ENCODE results near the gene AGPAT1. TPM values are rescaled to one million over a fixed set of nuclear protein-coding genes. Genes with fewer than 3 reads are reported as not detected.

AGPAT1 gene, protein sequence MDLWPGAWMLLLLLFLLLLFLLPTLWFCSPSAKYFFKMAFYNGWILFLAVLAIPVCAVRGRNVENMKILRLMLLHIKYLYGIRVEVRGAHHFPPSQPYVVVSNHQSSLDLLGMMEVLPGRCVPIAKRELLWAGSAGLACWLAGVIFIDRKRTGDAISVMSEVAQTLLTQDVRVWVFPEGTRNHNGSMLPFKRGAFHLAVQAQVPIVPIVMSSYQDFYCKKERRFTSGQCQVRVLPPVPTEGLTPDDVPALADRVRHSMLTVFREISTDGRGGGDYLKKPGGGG
- total RNA-seq, result 9.4 and 11.3 TPM in 2 replicates

DNA sequence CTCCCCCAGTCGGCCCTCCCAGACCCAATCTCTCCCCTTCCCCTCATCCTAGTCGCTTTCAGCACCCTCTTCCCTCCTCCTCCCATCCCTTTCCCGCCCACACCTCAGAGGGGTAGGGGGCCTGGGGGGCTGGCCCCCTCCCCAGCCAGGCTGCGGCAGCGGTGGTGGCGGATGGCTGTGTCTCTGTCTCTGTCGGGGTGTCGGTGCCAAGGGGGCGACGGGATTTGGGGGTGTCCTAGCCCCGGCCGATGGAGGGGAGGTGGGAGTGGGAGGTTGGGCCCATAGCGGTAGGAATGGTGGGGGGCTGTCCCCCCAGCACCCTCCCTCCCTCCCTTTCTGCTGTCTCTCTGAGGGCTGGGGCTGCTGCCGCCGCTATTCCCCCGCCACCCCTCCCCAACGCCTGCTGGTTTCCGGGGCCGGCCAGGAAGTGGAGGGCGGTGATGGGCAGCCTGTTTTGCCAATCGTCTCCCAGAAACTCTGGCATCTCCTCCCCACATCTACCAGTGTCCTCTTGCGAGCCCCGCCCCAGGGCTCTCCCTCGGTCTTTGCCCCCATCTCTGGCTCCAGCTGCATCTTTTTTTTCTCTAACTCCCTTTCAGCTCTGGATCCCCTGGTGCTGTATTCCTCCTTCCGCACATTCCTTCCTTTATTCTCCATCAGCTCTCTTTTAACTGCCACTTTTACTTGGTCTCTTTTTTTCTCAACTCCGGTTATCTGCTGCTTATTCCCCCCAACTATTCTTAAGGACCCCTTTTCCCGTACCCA is at the start of gene AGPAT1:
AGPAT1 (minus strand) TSS at position 374 of the 765 bp plus-strand sequence. CDS start 4,588 bp downstream, outside the sequence.

DNA sequence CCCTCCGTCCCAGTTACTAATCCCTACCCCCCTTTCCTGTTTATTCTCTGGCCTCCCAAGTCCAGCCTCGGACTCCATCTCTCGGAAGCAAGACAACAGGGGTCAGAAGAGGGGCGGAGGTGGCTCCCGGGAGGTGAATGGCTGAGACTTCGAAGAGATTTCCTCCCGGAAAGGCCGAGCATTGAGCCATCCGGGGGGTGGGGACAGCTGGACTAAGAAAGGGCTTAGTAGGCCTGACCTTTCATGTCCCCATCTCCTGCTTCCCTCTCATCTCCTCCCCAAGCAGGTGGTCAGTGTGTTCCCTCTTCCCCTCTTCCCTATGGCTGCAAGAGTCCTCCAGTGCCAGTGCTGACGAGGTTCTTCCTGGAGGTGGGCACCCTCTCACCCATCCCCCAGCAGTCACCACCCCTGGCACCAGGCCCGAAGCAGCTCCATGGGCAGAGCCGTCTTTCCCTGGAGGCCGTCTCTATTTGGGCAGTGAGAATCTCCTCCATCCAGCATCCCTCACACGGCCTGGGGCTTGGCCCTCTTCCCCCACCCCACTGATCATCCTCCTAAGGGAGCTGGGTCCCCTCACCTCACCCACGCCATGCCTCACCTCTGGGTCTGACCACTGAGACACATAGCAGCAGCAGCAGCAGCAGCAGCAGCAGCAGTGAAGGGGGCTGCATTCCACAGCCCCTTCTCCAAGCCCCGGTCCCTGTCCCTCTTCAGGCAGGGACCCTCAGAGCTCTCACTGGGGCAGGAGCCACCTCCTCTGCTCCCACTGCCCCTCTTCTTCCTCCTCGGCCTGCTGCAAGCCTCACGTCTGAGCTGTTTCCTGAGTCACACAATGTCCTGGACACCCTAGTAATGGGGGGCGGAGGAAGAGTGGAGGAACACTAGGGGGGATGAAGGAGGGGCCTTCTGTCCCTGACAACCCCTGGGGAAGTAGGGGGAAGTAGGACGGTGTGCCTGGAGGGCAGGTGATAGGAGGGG is 47.7 kb upstream of the AGPAT1 start, which contains the start of gene NOTCH4:
NOTCH4 (minus strand) TSS at position 810 of the 978 bp plus-strand sequence; CDS start at position 671, 139 bp downstream.

DNA sequence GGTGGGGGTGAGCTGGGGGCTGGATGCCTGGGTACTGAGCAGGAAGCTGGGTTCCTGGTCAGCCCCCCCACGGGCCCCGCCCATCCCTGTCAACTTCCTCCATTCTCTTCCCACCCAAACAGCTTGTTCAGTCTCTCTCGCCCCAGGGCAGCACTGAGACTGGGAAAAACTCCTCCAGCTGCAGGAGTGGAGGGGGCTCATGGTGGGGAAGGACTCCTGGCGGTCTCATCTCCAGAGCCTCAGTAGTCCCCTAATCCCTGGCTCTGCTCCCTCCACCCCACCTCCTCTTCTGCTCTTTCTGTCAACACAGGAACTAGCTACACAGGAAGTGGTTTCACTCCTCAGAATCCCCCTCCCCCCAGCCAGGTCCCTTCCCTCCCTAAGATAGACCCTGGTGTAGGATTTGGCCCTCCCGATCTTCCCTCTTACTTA is 16.7 kb upstream of the AGPAT1 start, which contains the start of gene GPSM3:
GPSM3 (minus strand) TSS at position 36 of the 432 bp plus-strand sequence. CDS start 130 bp downstream, outside the sequence.

DNA sequence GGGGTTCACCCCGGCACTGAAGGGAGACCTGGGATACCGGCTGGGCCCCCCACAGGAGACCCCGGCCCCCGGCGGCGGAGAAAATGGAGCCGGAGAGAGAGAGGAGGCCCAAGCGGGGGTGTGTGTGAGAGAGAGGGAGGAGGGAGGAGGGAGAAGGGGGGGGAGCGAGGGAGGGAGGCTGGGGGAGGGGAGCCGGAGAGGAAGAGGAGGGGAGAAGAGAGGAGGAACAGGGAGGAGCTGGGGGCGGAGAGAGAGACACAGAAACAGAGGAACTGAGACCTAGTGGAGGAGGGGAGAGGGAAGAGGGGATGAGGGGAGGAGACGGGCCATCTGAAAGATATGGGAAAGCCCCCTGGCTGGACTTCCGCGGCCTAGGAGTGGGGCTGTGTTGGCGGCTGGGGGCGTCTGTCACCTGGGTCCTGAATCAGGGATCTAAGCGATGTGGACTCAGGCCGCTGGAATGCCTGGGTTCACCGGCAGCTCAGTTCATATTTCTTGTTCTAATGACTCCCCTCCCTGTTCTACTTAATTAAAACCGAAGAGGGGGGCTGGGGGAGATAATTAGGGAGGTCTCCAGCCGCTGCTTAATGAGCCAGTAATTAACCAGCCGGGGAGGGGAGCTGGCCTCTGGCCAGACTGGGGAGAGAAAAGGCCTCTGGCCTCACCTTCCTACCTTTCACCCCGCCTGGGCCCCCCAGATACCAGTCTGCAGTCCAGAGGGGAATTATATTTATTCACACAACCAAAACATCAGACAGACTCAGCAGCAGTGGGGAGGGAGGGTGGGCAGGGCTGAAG is 14.4 kb upstream of the AGPAT1 start, which contains the start of gene PBX2:
PBX2 (minus strand) TSS at position 149 of the 798 bp plus-strand sequence. CDS start 287 bp downstream, outside the sequence.

DNA sequence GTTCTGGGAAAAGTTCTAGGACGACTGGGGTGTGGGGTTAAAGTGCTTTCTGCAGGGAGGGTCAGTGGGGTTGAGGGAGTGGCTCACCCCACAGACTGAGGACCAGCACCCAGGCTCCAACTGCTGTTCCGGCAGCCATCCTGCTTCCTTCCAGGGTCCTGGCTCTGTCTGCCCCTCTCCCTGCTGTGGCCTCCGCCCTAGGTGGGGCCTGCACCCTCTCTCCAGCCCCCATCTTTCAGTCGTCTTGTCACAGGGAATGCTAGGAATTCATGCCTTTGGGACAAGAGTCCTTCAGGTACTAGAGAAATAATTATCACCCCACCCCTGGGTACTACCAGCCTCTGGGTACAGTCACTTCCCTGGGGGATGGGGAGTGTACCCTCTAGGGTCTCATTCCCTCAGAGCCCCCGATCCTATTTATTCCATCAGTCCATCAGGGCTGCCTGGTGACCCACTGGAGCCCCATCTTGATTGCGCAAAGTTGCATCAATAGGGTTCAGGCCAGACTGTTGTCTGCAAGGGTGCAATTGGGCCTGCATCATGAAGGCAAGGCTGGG is 8.3 kb upstream of the AGPAT1 start, which contains the start of gene AGER:
AGER (minus strand) TSS at position 170 of the 557 bp plus-strand sequence; CDS start at position 139, 31 bp downstream.

DNA sequence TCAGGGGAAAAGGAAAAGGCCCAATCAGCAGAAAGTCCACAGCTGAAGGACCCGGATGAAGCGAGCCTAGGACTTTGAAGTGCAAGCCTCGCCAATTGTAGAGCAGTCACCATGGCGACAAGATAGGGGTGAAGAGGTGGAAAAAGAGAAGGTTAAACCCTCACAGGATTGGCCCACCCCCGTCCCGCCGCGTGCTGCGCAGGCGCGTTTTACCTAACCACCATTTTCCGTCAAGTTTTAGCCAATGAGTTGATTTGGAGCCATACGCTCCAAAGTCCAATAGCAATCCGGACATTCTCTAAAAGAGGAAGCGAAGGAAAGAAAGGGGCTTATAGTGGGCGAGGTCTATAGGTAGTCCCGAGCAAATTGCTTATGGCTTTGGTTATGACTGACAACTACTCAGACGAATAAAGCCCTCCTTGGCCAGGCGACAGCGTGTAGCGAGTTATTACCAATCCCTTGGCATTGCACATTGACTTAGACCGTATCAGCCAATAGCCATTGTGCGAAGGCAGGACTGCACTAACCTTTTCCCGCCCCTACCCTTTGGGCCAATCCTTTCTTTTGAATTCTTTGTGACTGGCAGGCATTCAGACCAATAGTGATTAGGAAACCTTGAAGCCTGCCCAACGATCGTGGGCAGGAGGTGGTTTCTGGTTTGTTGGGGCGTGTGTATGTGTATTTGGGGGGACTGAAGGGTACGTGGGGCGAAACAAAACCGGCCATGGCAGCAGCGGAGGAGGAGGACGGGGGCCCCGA is 2.1 kb upstream of the AGPAT1 start, which contains the start of gene RNF5:
RNF5 (plus strand) TSS at position 618 of the 759 bp plus-strand sequence; CDS start at position 725, 107 bp downstream.

DNA sequence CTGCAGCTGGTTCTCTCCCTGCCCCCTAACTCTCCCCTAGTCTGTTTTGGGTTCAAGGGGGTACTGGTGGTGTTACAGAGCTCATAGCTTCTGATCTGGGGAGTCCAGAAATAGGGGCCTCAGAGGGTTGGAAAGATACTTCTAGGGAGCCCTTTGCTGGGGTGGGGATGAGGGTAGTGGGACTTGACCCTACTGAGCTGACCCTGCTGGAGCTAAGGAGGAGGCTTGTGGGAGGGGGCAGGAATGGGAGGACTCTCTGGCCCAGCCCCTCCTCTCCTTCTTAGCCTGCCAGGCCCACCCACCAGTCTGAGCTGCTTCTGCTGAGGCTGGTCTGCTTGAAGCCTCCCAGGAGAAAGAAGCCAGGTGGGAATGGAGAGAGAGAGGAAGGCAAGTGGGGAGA is 11.6 kb downstream of the AGPAT1 start, which contains the start of gene EGFL8:
EGFL8 (plus strand) TSS at position 301 of the 400 bp plus-strand sequence. CDS start 1,571 bp downstream, outside the sequence.

DNA sequence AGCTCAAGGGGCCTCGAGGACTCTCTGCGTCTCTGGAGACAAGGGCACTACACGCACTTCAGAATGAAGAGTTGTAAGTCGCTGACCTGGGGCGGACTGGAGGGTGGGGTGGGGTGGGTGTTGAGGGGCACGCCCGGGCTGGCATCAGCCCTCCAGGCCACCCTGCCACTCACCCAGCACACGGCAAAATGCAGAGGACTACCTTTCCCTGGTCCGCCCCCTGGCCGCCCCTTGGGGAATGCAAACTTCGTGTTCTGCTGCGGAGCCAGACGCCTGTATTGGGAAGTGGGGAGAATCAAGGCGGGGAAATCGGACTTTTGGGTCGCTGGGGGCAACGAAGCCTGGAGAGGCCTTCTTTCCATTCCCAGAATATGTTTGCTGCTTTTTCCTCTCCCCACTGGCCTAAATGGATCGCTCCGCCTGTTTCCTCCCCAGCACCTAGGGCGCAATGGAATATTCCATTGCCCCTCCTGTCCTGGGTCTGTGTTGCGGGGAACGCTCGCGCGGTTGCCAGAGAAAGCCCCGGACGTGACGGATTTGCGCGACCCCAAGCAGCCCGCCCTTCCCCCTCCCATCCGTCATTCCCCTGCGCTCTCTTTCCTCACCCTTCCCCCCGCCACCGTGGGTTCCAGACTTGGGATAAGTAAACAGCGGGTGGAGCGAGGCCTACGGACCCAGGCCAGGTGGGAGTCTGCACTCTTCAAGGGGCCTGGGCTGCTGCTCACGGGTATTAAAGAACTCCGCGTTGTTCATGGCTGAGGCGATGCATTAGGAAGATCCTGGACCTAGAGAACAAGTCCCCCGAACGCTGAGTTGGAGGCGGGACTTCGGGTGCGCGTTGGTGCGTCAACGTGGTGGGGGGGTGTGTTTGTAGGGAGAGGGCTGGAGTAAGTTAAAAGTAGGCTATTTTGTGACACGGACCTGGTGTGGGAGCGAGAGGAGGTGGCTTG is 22.0 kb downstream of the AGPAT1 start, which contains the start of gene PPT2:
PPT2 (plus strand) TSS at position 578 of the 950 bp plus-strand sequence. CDS start 454 bp downstream, outside the sequence.

DNA sequence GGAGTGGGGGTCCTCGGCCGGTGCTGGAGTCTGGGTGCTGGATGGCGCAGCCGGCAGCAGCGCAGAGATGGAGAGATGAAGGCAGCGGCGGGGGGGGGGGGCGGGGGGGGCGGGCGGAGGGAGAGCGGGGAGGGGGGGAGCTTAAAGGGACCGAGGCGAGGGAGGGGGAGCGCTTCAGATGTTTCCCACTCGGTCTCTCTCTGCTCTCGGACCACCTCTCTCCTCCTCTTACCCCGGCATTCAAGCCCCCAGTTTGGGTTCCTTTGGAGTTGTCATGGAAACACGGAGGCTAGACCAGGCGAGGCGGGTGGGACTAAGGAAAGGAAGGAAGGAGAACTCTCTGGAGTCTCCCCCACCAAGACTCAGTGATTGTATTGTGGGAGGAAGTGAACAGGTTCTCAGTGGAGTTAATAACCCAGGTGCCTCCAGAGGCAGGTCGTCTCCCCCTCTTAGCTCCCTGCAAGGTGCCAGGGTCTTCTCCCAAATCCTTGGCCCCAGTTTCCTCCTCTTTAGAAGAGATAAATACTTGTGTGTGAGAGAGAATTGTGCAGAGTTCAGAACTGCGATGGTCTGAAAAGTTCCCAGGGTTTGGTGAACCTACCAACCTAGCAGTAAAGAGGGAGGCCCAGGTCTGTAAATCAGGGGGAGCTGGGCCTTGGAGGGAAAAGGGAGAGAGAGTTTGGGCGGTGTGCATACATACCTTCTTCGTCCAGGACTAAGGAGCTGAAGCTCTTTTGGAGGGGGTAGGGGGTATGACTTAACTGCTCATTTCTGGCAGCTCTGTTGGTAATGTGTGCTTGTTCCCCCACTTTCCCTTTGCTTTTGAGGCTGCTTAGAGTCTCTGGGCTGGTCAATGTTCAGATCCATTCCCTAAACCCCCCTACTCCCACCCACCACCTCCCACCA is 23.8 kb downstream of the AGPAT1 start, which contains the start of gene PRRT1:
PRRT1 (minus strand) TSS at position 77 of the 906 bp plus-strand sequence. CDS start 112 bp downstream, outside the sequence.

DNA sequence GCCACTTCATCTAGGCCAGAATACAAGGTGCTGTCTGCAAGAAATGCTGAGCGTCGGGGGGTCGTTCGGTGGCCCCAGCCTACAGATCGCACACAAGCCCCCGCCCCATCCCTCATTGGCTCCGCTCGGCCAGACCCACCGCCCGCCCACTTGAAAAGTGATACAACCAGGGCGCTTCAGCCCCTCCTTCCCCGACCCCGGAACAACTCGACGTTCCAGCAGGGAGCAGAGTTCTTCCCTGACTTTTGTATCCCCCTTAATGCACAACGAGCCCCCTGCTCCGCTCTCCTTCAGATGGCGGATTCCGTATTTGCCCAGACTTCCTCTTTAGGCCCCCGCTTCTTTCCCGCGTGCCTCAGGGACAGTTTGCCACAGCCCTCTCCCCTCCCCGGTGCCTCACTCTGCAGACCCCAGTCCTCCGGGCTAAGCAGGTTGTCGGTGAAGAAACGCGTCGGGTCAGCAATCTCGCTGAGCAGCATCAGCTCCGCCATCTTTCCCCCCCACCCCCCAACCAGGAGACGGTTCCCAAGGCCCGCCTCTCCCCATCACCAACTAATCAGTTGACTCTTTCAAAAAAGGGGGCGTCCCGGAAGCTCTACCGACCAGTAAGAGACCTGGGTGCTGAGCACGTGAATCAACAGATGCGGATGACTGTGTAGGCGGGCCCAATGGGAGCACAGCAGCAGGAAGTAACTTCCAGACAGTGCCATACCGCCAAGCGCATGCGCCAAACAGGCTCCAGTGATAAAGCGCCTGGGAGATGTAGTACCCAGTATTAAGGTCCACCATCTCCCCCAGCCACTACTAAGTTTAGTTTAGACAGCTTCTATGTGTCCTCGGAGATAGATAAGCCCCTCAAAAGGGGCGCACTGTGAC is 47.9 kb downstream of the AGPAT1 start, which contains the start of gene ATF6B:
ATF6B (minus strand) TSS at position 530 of the 876 bp plus-strand sequence; CDS start at position 491, 39 bp downstream.

Other genes starting within 250 kb of the AGPAT1 start
- gene C2, start 248.4 kb downstream of the AGPAT1 start, total RNA-seq, result 0.96 and 2.1 TPM in 2 replicates
- gene CFB, start 230.0 kb downstream of the AGPAT1 start, total RNA-seq, result 0.64 and 19.0 TPM in 2 replicates
- gene NELFE, start 217.1 kb downstream of the AGPAT1 start, total RNA-seq, result 120 and 152 TPM in 2 replicates
- 48.2 and 48.4 TPM in 2 replicates for gene SKIC2, start 216.9 kb downstream of the AGPAT1 start, total RNA-seq
- gene DXO, start 203.9 kb downstream of the AGPAT1 start, total RNA-seq, result 10.6 and 13.2 TPM in 2 replicates
- gene C4A, start 194.0 kb downstream of the AGPAT1 start, total RNA-seq, result 1.4 and 2.8 TPM in 2 replicates
- gene C4B, start 161.3 kb downstream of the AGPAT1 start, total RNA-seq, result 1.2 and 2.3 TPM in 2 replicates
- 0.24 TPM in 1 of 2 replicates, not detected in the other for gene CYP21A2, start 137.7 kb downstream of the AGPAT1 start, total RNA-seq
- 0.43 and 0.48 TPM in 2 replicates for gene TNXB, start 66.7 kb downstream of the AGPAT1 start, total RNA-seq
- gene ATF6B, start 47.8 kb downstream of the AGPAT1 start, total RNA-seq, result 12.6 and 15.2 TPM in 2 replicates
- 4.3 and 7.0 TPM in 2 replicates for gene FKBPL, start 45.8 kb downstream of the AGPAT1 start, total RNA-seq
- gene PRRT1, start 24.1 kb downstream of the AGPAT1 start, total RNA-seq, result not detected in 2 replicates
- gene PPT2, start 21.9 kb downstream of the AGPAT1 start, total RNA-seq, result 11.1 and 83.4 TPM in 2 replicates
- 0.24 TPM in 1 of 2 replicates, not detected in the other for gene EGFL8, start 11.5 kb downstream of the AGPAT1 start, total RNA-seq
- 33.2 and 39.8 TPM in 2 replicates for gene RNF5, start 2.3 kb upstream of the AGPAT1 start, total RNA-seq
- 0.43 TPM in 1 of 2 replicates, not detected in the other for gene AGER, start 8.2 kb upstream of the AGPAT1 start, total RNA-seq
- 32.6 and 36.4 TPM in 2 replicates for gene PBX2, start 14.1 kb upstream of the AGPAT1 start, total RNA-seq
- 0.64 and 1.7 TPM in 2 replicates for gene GPSM3, start 16.6 kb upstream of the AGPAT1 start, total RNA-seq
- gene NOTCH4, start 48.0 kb upstream of the AGPAT1 start, total RNA-seq, result 0.43 and 0.72 TPM in 2 replicates
- gene TSBP1, start 195.8 kb upstream of the AGPAT1 start, total RNA-seq, result not detected in 2 replicates
- not detected in 2 replicates for gene BTNL2, start 231.1 kb upstream of the AGPAT1 start, total RNA-seq

Data from tracheal epithelial cell (primary cell).